Vagina (tissue), 2 donors: Measurements from ENCODE around the gene GATA2. TPM values are rescaled to one million over a fixed set of nuclear protein-coding genes. Genes with fewer than 3 reads are reported as not detected.

Experiments used
- DNase-seq, 2 donors: peaks; one replicate each; pipeline ENCODE4 v3.0.0-alpha.2; 2017; ENCODE audit errors: extremely low spot score in 2 of 2
- H3K27ac ChIP-seq: fragments of 200-600 bp; sonication (generic); one replicate; pipeline ENCODE4 v1.5.1; 2019
- H3K27me3 ChIP-seq: fragments of 200-600 bp; sonication (generic); one replicate; pipeline ENCODE4 v1.5.1; 2019
- H3K36me3 ChIP-seq, 2 donors: fragments of 200-600 bp; sonication (generic); one replicate each; pipeline ENCODE4 v1.5.1; 2017 to 2019
- H3K4me1 ChIP-seq: fragments of 200-600 bp; sonication (generic); one replicate; pipeline ENCODE4 v1.5.1; 2019
- H3K4me3 ChIP-seq, 2 donors: fragments of 200-600 bp; sonication (generic); 1 replicate in 1 of 2; 2 replicates in 1 of 2; pipeline ENCODE4 v1.5.1; 2016 to 2019
- H3K9me3 ChIP-seq: fragments of 200-600 bp; sonication (generic); one replicate; pipeline ENCODE4 v1.5.1; 2019
- CTCF ChIP-seq, 3 experiments: fragments of 450-650 bp in 2 of 3; fragments of 200-600 bp in 1 of 3; sonication (generic) in 1 of 3; IDR thresholded peaks; one replicate each; pipeline ENCODE4 v1.5.1; 2017 to 2019; ENCODE audit warnings: antibody characterized with exemption in 3 of 3, mild to moderate bottlenecking in 2 of 3, moderate library complexity in 2 of 3
- POLR2A ChIP-seq, 2 donors: fragments of 450-650 bp; IDR thresholded peaks; one replicate each; pipeline ENCODE4 v1.6.1; 2017; ENCODE audit warnings: antibody characterized with exemption in 2 of 2, mild to moderate bottlenecking in 2 of 2, moderate library complexity in 2 of 2
- POLR2AphosphoS5 ChIP-seq, 2 donors: sonication (generic); formaldehyde crosslinking; IDR thresholded peaks; one replicate each; pipeline ENCODE4 v1.9.0; 2017; ENCODE audit warnings: antibody characterized with exemption in 2 of 2, mild to moderate bottlenecking in 2 of 2, low read depth in 1 of 2; ENCODE audit not compliant: insufficient read depth in 1 of 2
- intact Hi-C: fragments of 100-400 bp; cut with DNase I; formaldehyde crosslinking; loops from one replicate; pipeline ENCODE4 v1.15.1; 2023
- total RNA-seq: library from RNA; depleted of rRNA; stranded (reverse); fragments of >200 nt; gene quantifications from one replicate; pipeline ENCODE4 v1.2.3, GENCODE V29; 2016

GATA2 gene
- total RNA-seq, 1 donor from 2014 or later: 50.6 TPM

GRCh38 chr3:128452120-128452519, 40.9 kb downstream of the GATA2 start:
- no peak for DNase-seq
- Histone ChIP-seq H3K27me3 (no peaks in the 10 kb centered on the region), H3K36me3 (no peaks in the 10 kb centered on the region), H3K4me1 (no peaks in the 10 kb centered on the region), H3K4me3 (no peak overlapping the region), H3K9me3 (no peaks in the 10 kb centered on the region), H3K27ac (no peak overlapping the region)
- no peak for TF ChIP-seq CTCF (IDR thresholded peaks at IDR 0.05)
- TF ChIP-seq POLR2A (IDR thresholded peaks at IDR 0.05): no peak
- no peak for TF ChIP-seq POLR2AphosphoS5 (IDR thresholded peaks at IDR 0.05; ENCODE audit: insufficient read depth in 1 of 2, low read depth in 1 of 2)
- intact Hi-C loops: no loop called here

- no peaks in the 10 kb centered on the region for H3K36me3 ChIP-seq
- H3K4me1 ChIP-seq: no peaks in the 10 kb centered on the region
- H3K9me3 ChIP-seq: no peaks in the 10 kb centered on the region
- no peak for DNase-seq
- intact Hi-C loops: no loop called here
- no peak for TF ChIP-seq POLR2A (IDR thresholded peaks at IDR 0.05)
- no peak for TF ChIP-seq POLR2AphosphoS5 (IDR thresholded peaks at IDR 0.05; ENCODE audit: insufficient read depth in 1 of 2, low read depth in 1 of 2)
- no peak for TF ChIP-seq CTCF (IDR thresholded peaks at IDR 0.05)
- no peaks in the 10 kb centered on the region for H3K27me3 ChIP-seq
- H3K27ac ChIP-seq: no peak overlapping the region
- H3K4me3 ChIP-seq: no peak overlapping the region
These were observed 43.8 kb downstream of the GATA2 start for GRCh38 chr3:128449111-128449638.

- H3K27ac ChIP-seq: no peak overlapping the region
- no peak for DNase-seq
- intact Hi-C loops: no loop called here
These were observed 44.5 kb downstream of the GATA2 start for GRCh38 chr3:128448491-128448890.

GRCh38 chr3:128447561-128448013, 45.4 kb downstream of the GATA2 start:
- Histone ChIP-seq H3K27ac (no peak overlapping the region), H3K36me3 (no peaks in the 10 kb centered on the region), H3K9me3 (no peaks in the 10 kb centered on the region), H3K27me3 (no peaks in the 10 kb centered on the region), H3K4me1 (no peaks in the 10 kb centered on the region), H3K4me3 (no peak overlapping the region)
- TF ChIP-seq POLR2A (IDR thresholded peaks at IDR 0.05) (no peak), POLR2AphosphoS5 (IDR thresholded peaks at IDR 0.05; ENCODE audit: insufficient read depth in 1 of 2, low read depth in 1 of 2) (no peak), CTCF (IDR thresholded peaks at IDR 0.05) (no peak)
- intact Hi-C loops: no loop called here
- DNase-seq: no peak

More at GRCh38 chr3:128448491-128448890, 44.5 kb downstream of the GATA2 start:
- TF ChIP-seq CTCF (IDR thresholded peaks at IDR 0.05): no peak
- TF ChIP-seq POLR2AphosphoS5 (IDR thresholded peaks at IDR 0.05; ENCODE audit: insufficient read depth in 1 of 2, low read depth in 1 of 2): no peak
- TF ChIP-seq POLR2A (IDR thresholded peaks at IDR 0.05): no peak
- Histone ChIP-seq H3K36me3 (no peaks in the 10 kb centered on the region), H3K4me1 (no peaks in the 10 kb centered on the region), H3K27me3 (no peaks in the 10 kb centered on the region), H3K9me3 (no peaks in the 10 kb centered on the region), H3K4me3 (no peak overlapping the region)

GRCh38 chr3:128446821-128447220, 46.2 kb downstream of the GATA2 start:
- Histone ChIP-seq H3K4me3 (no peak overlapping the region), H3K9me3 (no peaks in the 10 kb centered on the region), H3K36me3 (no peaks in the 10 kb centered on the region), H3K4me1 (no peaks in the 10 kb centered on the region), H3K27ac (no peak overlapping the region), H3K27me3 (no peaks in the 10 kb centered on the region)
- TF ChIP-seq POLR2AphosphoS5 (IDR thresholded peaks at IDR 0.05; ENCODE audit: insufficient read depth in 1 of 2, low read depth in 1 of 2) (no peak), POLR2A (IDR thresholded peaks at IDR 0.05) (no peak), CTCF (IDR thresholded peaks at IDR 0.05) (no peak)
- intact Hi-C loops: no loop called here
- no peak for DNase-seq
